Astrocyte (in vitro differentiated cells and primary cell): Measurements from ENCODE around the gene MOB1A.

Source experiments
- CTCF ChIP-seq: IDR thresholded peaks from 2 replicates; pipeline ENCODE4 v1.5.1; 2011; ENCODE audit warnings: low read depth, mild to moderate bottlenecking, inconsistent platforms, low read length, moderate library complexity; ENCODE audit not compliant: insufficient read depth
- EZH2 ChIP-seq: IDR thresholded peaks from 2 replicates; pipeline ENCODE4 v1.6.1; 2012; ENCODE audit warnings: mild to moderate bottlenecking, low read length, inconsistent platforms; ENCODE audit not compliant: insufficient read depth

DNA sequence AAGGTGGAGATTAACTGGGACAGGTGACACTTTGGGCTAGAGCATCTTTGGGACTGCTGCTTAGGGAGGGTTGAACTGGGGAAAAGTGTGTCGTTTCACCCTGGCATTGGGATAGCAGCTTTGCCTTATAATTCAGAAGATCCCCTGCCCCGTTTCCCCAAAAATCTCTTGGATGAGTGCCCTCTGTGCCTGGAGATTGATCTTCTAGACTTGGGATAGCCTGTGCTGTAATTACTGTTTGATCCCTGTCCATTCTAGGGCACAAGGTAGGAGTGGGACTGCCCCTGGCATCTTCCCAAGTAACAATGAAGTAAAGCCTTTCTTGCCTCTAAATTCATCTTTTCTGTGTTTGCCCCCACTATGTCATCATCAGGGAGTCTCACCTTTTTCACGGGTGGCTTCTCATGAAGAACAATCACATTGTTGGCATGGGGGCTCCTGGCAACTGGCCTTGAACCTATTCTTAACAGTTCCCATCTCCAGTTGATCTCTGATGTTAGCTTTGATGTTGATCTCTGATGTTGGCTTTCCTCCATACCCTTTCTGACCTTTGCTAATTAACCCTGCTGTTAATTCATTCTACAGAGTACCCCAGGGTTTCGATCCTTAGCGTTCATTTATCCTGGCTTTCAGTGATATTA, 41.3 kb upstream of the MOB1A start:
- TF ChIP-seq CTCF = no peak
- TF ChIP-seq EZH2 = no peak
